SJSA1 (cell line): Measurements from ENCODE around the gene RNU6-7. TPM values are rescaled to one million over a fixed set of nuclear protein-coding genes. Genes with fewer than 3 reads are reported as not detected.

Source experiments
- DNase-seq, 2 experiments: peaks; one replicate each; pipeline ENCODE4 v3.0.0-alpha.2; 2015 to 2020; ENCODE audit warnings: low spot score in 2 of 2, low read depth in 1 of 2
- H3K27ac ChIP-seq: fragments of 250-450 bp; sonication (Bioruptor Pico); 2 replicates; pipeline ENCODE4 v1.5.1; 2020; ENCODE audit warnings: mild to moderate bottlenecking, moderate library complexity
- H3K27me3 ChIP-seq: fragments of 250-450 bp; sonication (Bioruptor Pico); replicated peaks from 2 replicates; pipeline ENCODE4 v1.5.1; 2020; ENCODE audit warnings: mild to moderate bottlenecking, moderate library complexity
- H3K36me3 ChIP-seq: fragments of 250-450 bp; sonication (Bioruptor Pico); 2 replicates; pipeline ENCODE4 v1.5.1; 2020; ENCODE audit warnings: mild to moderate bottlenecking
- H3K4me1 ChIP-seq: fragments of 250-450 bp; sonication (Bioruptor Pico); replicated peaks from 2 replicates; pipeline ENCODE4 v1.6.1; 2021; ENCODE audit warnings: mild to moderate bottlenecking
- H3K4me3 ChIP-seq: fragments of 250-450 bp; sonication (Bioruptor Pico); 2 replicates; pipeline ENCODE4 v1.5.1; 2020; ENCODE audit warnings: mild to moderate bottlenecking
- H3K9me3 ChIP-seq: fragments of 250-450 bp; sonication (Bioruptor Pico); replicated peaks from 2 replicates; pipeline ENCODE4 v1.5.1; 2020; ENCODE audit warnings: mild to moderate bottlenecking
- total RNA-seq: library from RNA; depleted of rRNA; stranded (reverse); fragments of >200 nt; shearing (Covaris generic); gene quantifications from 2 replicates; pipeline ENCODE4 v1.2.3, GENCODE V29; 2014; rRNA removed

The RNU6-7 gene
- not detected in 2 replicates for total RNA-seq

- H3K27me3 ChIP-seq: no peaks in the 10 kb centered on the region
- no peak within 1 kb of the TSS for H3K27ac ChIP-seq
- no peaks in the 10 kb centered on the region for H3K9me3 ChIP-seq
- H3K4me3 ChIP-seq: peak within 1 kb of the TSS; percentile 46
- peaks cover 16% of the 10 kb centered on the region for H3K4me1 ChIP-seq
- H3K36me3 ChIP-seq: no peaks in the 10 kb centered on the region
- DNase-seq: peak in 1 of 2 experiments; percentile 21
Measured at GRCh38 chr14:32201816-32202490, at the start of gene RNU6-7. Gene RNU6-7, plus strand, starts transcription at chr14:32202045.

DNA sequence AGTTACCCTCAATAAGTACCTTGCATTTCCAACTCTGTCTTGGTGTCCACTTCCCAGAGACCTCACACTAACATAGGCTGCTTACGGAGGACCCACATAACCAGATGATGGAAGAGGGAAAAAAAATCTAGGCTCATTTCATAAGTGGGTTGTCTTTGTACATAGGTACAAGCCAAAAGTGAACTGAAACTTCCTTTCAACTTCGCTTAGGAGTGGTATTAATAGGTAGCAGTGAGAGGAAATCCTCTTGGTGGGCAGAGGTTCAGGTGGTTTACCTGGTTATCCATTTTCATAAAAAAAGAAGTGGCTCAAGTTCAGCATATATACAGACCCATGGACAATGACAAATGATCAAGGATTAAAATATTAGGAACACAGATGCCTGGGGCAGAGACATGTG lies 35.8 kb upstream of the RNU6-7 start:
- no peaks in the 10 kb centered on the region for H3K9me3 ChIP-seq
- no peaks in the 10 kb centered on the region for H3K36me3 ChIP-seq
- no peak overlapping the region for H3K4me3 ChIP-seq
- DNase-seq: no peak
- no peaks in the 10 kb centered on the region for H3K4me1 ChIP-seq
- H3K27me3 ChIP-seq: no peaks in the 10 kb centered on the region
- H3K27ac ChIP-seq: no peak overlapping the region

DNA sequence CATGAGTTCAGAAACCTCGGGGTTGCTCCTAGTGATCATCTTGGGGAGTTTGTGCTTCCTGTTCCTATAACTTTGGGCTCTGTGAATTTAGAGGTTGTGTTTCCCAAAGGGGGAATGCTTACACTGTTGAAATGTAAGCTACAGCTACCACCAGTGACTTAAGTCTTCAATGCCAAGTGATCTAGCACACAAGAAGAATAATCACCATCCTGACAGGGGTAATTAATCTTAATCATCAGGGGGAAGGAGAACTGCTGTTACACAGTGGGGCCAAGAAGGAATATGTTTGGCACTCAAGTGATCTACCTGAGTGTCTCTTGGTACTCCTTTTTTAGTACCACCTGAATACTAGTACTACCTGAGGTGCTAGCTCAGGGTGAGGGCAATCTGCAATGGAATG lies 34.9 kb upstream of the RNU6-7 start:
- H3K27me3 ChIP-seq: no peaks in the 10 kb centered on the region
- H3K36me3 ChIP-seq: no peaks in the 10 kb centered on the region
- no peak overlapping the region for H3K4me3 ChIP-seq
- no peak overlapping the region for H3K27ac ChIP-seq
- H3K9me3 ChIP-seq: no peaks in the 10 kb centered on the region
- DNase-seq: no peak
- no peaks in the 10 kb centered on the region for H3K4me1 ChIP-seq

GRCh38 chr14:32167907-32168306 lies 33.9 kb upstream of the RNU6-7 start:
- H3K4me3 ChIP-seq: no peak overlapping the region
- no peak for DNase-seq
- no peaks in the 10 kb centered on the region for H3K9me3 ChIP-seq
- no peaks in the 10 kb centered on the region for H3K27me3 ChIP-seq
- no peak overlapping the region for H3K27ac ChIP-seq
- no peaks in the 10 kb centered on the region for H3K36me3 ChIP-seq
- no peaks in the 10 kb centered on the region for H3K4me1 ChIP-seq

- H3K4me3 ChIP-seq: no peak overlapping the region
- H3K9me3 ChIP-seq: no peaks in the 10 kb centered on the region
- H3K36me3 ChIP-seq: no peaks in the 10 kb centered on the region
- no peaks in the 10 kb centered on the region for H3K4me1 ChIP-seq
- H3K27me3 ChIP-seq: no peaks in the 10 kb centered on the region
- no peak overlapping the region for H3K27ac ChIP-seq
- DNase-seq: no peak
Measured at GRCh38 chr14:32169191-32169590, 32.7 kb upstream of the RNU6-7 start.

- H3K4me3 ChIP-seq: no peak overlapping the region
- no peaks in the 10 kb centered on the region for H3K36me3 ChIP-seq
- no peaks in the 10 kb centered on the region for H3K27me3 ChIP-seq
- no peak for DNase-seq
- no peaks in the 10 kb centered on the region for H3K9me3 ChIP-seq
- H3K27ac ChIP-seq: no peak overlapping the region
- H3K4me1 ChIP-seq: no peaks in the 10 kb centered on the region
Measured at GRCh38 chr14:32171469-32171868, 30.4 kb upstream of the RNU6-7 start.

DNA sequence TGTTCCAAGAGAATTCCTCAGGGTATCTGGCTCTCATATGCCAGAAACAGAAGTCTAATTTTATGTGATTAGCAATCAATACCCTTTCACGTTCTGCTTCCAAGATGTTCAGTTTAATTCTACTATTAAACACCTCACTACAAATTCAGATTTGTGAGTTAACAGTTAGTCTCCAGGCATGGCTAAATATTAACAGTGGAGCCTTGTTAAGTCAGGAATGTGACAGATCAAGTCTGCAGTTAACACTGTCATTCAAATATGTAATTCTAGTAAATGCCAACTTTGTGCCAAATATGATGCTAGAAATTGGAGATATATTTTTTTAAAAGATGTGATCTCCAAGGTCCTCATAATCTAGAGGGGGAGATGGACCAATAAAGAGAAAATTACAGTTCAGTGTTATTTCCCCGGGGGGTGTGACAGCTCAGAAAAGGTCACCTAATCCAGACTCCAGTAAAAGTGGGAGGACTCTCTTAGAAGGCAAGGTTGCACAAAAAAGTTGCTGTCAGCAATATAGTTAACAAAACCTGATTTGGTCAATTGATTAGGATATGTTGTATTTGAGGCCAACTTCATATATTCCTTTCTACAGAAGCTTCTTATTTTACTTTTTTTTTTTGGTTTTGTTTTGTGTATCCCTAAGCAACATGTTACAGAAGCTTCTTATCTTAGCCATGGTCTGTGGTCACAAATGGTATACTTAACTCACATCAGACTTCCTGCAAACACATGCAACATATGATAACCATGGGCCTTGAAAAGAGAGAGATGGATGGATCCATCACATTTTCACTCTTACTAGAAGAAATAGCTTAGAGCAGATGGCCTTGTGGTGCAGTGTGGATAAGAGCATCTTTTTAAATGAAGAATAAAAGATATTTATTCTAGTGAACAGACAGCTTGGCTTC lies 18.4 kb upstream of the RNU6-7 start:
- H3K4me1 ChIP-seq: no peaks in the 10 kb centered on the region
- H3K27me3 ChIP-seq: no peaks in the 10 kb centered on the region
- no peak for DNase-seq
- H3K4me3 ChIP-seq: no peak overlapping the region
- H3K36me3 ChIP-seq: no peaks in the 10 kb centered on the region
- H3K27ac ChIP-seq: no peak overlapping the region
- no peaks in the 10 kb centered on the region for H3K9me3 ChIP-seq

DNA sequence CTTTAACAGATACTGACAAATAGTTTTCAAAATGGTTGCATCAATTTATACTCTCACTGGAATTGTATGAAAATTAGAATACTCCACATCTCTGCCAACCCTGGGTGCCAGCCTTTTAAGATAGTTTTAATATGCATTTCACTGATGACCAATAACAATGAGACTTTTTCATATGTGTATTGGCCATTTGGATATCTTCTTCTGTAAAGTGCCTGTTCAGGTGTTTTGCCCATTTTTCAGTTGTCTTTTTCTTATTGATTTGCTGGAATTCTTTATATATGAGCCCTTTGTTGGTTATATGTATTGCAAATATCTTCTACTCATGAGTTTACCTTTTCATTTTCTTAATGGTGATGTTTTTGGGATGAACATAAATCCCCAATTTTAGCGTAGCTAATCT lies 16.7 kb upstream of the RNU6-7 start:
- H3K9me3 ChIP-seq: no peaks in the 10 kb centered on the region
- no peak for DNase-seq
- no peak overlapping the region for H3K4me3 ChIP-seq
- H3K4me1 ChIP-seq: no peaks in the 10 kb centered on the region
- H3K27me3 ChIP-seq: no peaks in the 10 kb centered on the region
- H3K27ac ChIP-seq: no peak overlapping the region
- H3K36me3 ChIP-seq: no peaks in the 10 kb centered on the region

DNA sequence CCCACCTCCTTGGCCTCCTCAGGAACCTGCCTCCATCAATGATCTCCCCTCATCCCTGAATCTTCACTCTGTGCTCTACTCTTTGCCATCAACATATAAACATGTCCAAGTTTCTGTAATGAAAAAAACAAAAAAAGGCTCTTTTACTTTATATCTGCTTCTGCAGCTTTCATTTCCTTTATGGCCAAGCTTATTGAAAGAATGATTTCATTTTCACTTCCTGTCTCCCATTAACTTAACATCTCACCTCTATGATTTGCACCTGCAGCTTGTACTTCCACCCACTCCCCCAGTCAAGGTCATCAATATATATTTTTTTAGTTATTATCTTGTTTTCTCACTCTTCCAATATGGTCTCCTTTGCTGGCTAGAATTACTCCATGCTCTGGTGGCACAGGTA lies 15.6 kb upstream of the RNU6-7 start:
- no peak overlapping the region for H3K27ac ChIP-seq
- no peaks in the 10 kb centered on the region for H3K27me3 ChIP-seq
- H3K9me3 ChIP-seq: no peaks in the 10 kb centered on the region
- H3K36me3 ChIP-seq: no peaks in the 10 kb centered on the region
- DNase-seq: no peak
- H3K4me3 ChIP-seq: no peak overlapping the region
- H3K4me1 ChIP-seq: no peaks in the 10 kb centered on the region; the same call in 1 of the 2 replicates

- no peaks in the 10 kb centered on the region; the same call in 1 of the 2 replicates for H3K4me1 ChIP-seq
- H3K36me3 ChIP-seq: no peaks in the 10 kb centered on the region
- H3K9me3 ChIP-seq: no peaks in the 10 kb centered on the region
- no peaks in the 10 kb centered on the region for H3K27me3 ChIP-seq
- no peak overlapping the region for H3K27ac ChIP-seq
- H3K4me3 ChIP-seq: no peak overlapping the region
- DNase-seq: no peak
Measured at GRCh38 chr14:32189811-32190210, 12.0 kb upstream of the RNU6-7 start.

GRCh38 chr14:32190673-32191072 lies 11.2 kb upstream of the RNU6-7 start:
- Histone ChIP-seq H3K36me3 (no peaks in the 10 kb centered on the region), H3K4me3 (no peak overlapping the region), H3K9me3 (no peaks in the 10 kb centered on the region), H3K27me3 (no peaks in the 10 kb centered on the region), H3K4me1 (no peaks in the 10 kb centered on the region; the same call in 1 of the 2 replicates), H3K27ac (no peak overlapping the region)
- peak in 1 of 2 experiments; percentile 38 for DNase-seq

DNA sequence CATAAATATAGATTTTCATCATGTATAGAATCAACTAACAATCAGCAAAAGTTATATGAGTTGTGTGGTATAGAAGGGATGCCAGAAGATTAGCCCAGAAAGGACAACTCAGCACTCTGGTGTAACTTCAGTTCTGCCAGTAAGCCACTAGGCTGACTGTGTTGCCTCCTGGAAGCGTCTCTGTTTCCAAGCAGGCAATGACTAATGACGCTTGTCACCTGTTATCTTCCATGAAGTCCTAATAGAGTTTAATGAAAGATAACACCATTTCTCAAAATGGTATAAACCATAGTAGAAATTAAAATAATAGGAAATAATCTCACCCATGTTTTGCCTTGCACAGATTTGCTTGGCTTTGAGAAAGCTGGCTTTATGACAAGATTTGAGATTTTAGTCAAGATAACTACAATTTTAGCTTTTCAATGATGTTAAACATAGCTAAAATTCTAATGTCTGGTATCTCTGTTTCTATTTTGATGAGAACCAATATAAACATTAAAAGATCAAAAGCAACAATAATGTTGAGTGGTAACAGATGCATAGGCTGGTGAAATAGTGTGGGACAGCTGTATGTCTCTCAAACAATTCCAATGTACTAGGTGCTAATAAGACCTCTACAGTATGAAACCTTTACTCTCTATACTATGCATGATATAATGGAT lies 9.0 kb upstream of the RNU6-7 start:
- H3K9me3 ChIP-seq: no peaks in the 10 kb centered on the region
- H3K4me1 ChIP-seq: no peaks in the 10 kb centered on the region; the same call in 1 of the 2 replicates
- DNase-seq: no peak

GRCh38 chr14:32193532-32193931 lies 8.3 kb upstream of the RNU6-7 start:
- no peaks in the 10 kb centered on the region for H3K27me3 ChIP-seq
- DNase-seq: no peak
- no peak overlapping the region for H3K4me3 ChIP-seq
- no peak overlapping the region for H3K27ac ChIP-seq
- no peaks in the 10 kb centered on the region; the same call in 1 of the 2 replicates for H3K4me1 ChIP-seq
- H3K36me3 ChIP-seq: no peaks in the 10 kb centered on the region
- no peaks in the 10 kb centered on the region for H3K9me3 ChIP-seq

More for the DNA sequence above, 9.0 kb upstream of the RNU6-7 start:
- Histone ChIP-seq H3K27ac (no peak overlapping the region), H3K36me3 (no peaks in the 10 kb centered on the region), H3K4me3 (no peak overlapping the region), H3K27me3 (no peaks in the 10 kb centered on the region)

DNA sequence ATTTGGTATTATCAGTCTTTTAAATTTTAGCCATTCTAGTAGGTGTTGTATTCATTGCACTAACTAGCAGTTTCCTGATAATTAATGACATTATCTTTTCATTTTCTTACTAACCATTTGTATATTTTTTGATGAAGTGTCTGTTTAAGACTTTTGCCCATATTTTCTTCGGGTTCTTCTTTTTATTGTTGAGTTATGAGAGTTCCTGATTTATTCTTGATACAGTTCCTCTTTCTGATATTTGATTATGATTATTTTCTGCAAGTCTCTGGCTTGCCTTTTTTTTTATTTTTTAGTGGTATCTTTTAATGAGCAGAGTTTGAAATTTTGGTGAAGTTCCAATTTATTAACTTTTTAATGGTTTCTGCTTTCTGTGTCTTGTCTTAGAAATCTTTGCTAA lies 6.2 kb upstream of the RNU6-7 start:
- no peak for DNase-seq
- Histone ChIP-seq H3K36me3 (no peaks in the 10 kb centered on the region), H3K27ac (no peak overlapping the region), H3K4me3 (no peak overlapping the region), H3K9me3 (no peaks in the 10 kb centered on the region), H3K27me3 (no peaks in the 10 kb centered on the region), H3K4me1 (no peaks in the 10 kb centered on the region; the same call in 1 of the 2 replicates)
